Colonic mucosa (tissue), 4 donors: ENCODE data around the gene KIFAP3. TPM values are rescaled to one million over a fixed set of nuclear protein-coding genes. Genes with fewer than 3 reads are reported as not detected.
"Not testable (repeated sequence)": the region's sequence is repeated elsewhere in the genome, so short reads cannot be mapped to it uniquely, and the experiment has no call there.

Experiments
- DNase-seq: peaks from one replicate; pipeline ENCODE4 v3.0.0-alpha.2; 2020
- H3K27ac ChIP-seq: fragments of 200-600 bp; one replicate; pipeline ENCODE4 v1.8.0; 2021
- H3K27me3 ChIP-seq: fragments of 200-600 bp; one replicate; pipeline ENCODE4 v1.8.0; 2021
- H3K36me3 ChIP-seq: fragments of 200-600 bp; one replicate; pipeline ENCODE4 v1.8.0; 2021
- H3K4me1 ChIP-seq: fragments of 200-600 bp; one replicate; pipeline ENCODE4 v1.8.0; 2021; ENCODE audit warnings: mild to moderate bottlenecking
- H3K4me3 ChIP-seq: fragments of 200-600 bp; one replicate; pipeline ENCODE4 v1.8.0; 2021
- H3K9ac ChIP-seq, 2 donors: one replicate each; pipeline ENCODE4 v1.7.0; 2013; ENCODE audit warnings: control low read depth in 2 of 2, low read depth in 2 of 2, low read length in 2 of 2
- H3K9me3 ChIP-seq: fragments of 200-600 bp; one replicate; pipeline ENCODE4 v1.8.0; 2021
- CTCF ChIP-seq: fragments of 200-600 bp; IDR thresholded peaks from one replicate; pipeline ENCODE4 v1.8.0; 2022; ENCODE audit warnings: antibody characterized with exemption, mild to moderate bottlenecking
- intact Hi-C: fragments of 100-400 bp; cut with DNase I; formaldehyde crosslinking; loops from one replicate; pipeline ENCODE4 v1.14.1; 2022
- total RNA-seq, 2 donors: library from RNA; stranded (reverse); fragmentation: NEBNext Ultra II Directional in 1 of 2; extraction: Animal tissue kit (Norgen Biotek cat#: 25700) in 1 of 2; gene quantifications; one replicate each; pipeline ENCODE4 v1.2.1, GENCODE V29; 2021
- donor health status: healthy.
- donor health status: DM: no; HTN: no; CAD: no.
- donor health status: DM: no; HTN: no; CAD: no.

The KIFAP3 gene
- total RNA-seq, 2 donors from 2014 or later = 18.3 to 27.6 TPM

- no peak for DNase-seq
- H3K27ac ChIP-seq = no peak overlapping the region
- H3K36me3 ChIP-seq = no peaks in the 10 kb centered on the region
Measured at GRCh38 chr1:170009551-170009950, 64.9 kb downstream of the KIFAP3 start.

DNA sequence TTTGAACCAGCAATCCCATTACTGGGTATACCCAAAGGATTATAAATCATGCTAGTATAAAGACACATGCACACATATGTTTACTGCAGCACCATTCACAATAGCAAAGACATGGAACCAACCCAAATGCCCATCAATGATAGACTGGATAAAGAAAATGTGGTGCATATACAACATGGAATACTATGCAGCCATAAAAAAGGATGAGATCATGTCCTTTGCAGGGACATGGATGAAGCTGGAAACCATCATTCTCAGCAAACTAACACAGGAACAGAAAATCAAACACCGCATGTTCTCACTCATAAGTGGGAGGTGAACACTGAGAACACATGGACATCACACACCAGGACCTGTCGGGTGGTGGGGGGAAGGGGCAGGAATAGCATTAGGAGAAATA, 65.8 kb downstream of the KIFAP3 start:
- H3K9me3 ChIP-seq, H3K36me3 ChIP-seq, intact Hi-C loops, H3K27me3 ChIP-seq, H3K9ac ChIP-seq, H3K27ac ChIP-seq, H3K4me3 ChIP-seq, DNase-seq, H3K4me1 ChIP-seq: not testable (repeated sequence)

More at GRCh38 chr1:170009551-170009950, 64.9 kb downstream of the KIFAP3 start:
- H3K9ac ChIP-seq = no peak overlapping the region
- no peaks in the 10 kb centered on the region for H3K9me3 ChIP-seq
- TF ChIP-seq CTCF = no peak
- no peaks in the 10 kb centered on the region for H3K27me3 ChIP-seq
- intact Hi-C loops = no loop called here
- H3K4me1 ChIP-seq = no peaks in the 10 kb centered on the region
- no peak overlapping the region for H3K4me3 ChIP-seq

DNA sequence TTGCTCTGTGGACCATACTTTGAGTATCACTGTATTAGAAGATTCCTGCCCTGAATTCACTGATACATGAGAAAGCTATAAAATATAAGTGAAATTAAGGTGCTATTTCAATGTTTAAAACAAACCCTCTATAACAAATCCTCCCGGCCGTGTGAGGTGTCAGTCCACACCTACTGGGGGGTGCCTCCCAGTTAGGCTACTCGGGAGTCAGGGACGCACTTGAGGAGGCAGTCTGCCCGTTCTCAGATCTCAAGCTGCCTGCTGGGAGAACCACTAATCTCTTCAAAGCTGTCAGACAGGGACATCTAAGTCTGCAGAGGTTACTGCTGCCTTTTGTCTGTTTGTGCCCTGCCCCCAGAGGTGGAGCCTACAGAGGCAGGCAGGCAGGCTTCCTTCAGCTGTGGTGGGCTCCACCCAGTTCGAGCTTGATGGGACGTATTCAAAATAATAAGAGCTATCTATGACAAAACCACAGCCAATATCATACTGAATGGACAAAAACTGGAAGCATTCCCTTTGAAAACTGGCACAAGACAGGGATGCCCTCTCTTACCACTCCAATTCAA, 71.1 kb downstream of the KIFAP3 start:
- H3K9me3 ChIP-seq, H3K9ac ChIP-seq, intact Hi-C loops, DNase-seq, H3K36me3 ChIP-seq, H3K4me3 ChIP-seq, H3K27ac ChIP-seq, H3K27me3 ChIP-seq, H3K4me1 ChIP-seq: not testable (repeated sequence)

GRCh38 chr1:170001266-170001665, 73.2 kb downstream of the KIFAP3 start:
- no peak for DNase-seq

GRCh38 chr1:169999761-170000160, 74.7 kb downstream of the KIFAP3 start:
- no peak for DNase-seq
- Histone ChIP-seq H3K27me3 (no peaks in the 10 kb centered on the region), H3K4me1 (no peaks in the 10 kb centered on the region), H3K9me3 (no peaks in the 10 kb centered on the region), H3K4me3 (no peak overlapping the region), H3K36me3 (no peaks in the 10 kb centered on the region), H3K9ac (no peak overlapping the region), H3K27ac (no peak overlapping the region)
- no peak for TF ChIP-seq CTCF
- intact Hi-C loops = no loop called here

More at GRCh38 chr1:170001266-170001665, 73.2 kb downstream of the KIFAP3 start:
- no peak for TF ChIP-seq CTCF
- Histone ChIP-seq H3K4me3 (no peak overlapping the region), H3K9me3 (no peaks in the 10 kb centered on the region), H3K9ac (no peak overlapping the region), H3K27me3 (no peaks in the 10 kb centered on the region), H3K4me1 (no peaks in the 10 kb centered on the region), H3K27ac (no peak overlapping the region), H3K36me3 (no peaks in the 10 kb centered on the region)
- intact Hi-C loops = no loop called here

DNA sequence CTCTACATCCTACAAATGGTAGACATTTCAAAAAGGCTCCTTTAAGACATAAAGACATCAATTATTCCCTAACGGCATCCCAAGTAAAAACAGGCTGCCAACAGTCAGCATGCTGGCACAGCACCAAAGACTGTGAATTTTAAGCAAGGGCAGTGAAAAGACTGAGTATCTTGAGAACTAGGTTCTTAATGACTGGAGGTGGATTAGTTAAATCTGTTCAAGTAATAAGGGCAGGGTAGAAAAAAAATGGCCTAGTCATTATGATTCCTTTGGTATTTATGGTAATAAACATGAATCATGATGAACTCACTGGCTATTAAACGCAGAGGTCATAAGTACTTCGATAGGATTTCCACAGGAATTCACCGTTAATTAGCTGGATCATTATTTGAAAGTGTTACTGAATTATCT, 75.2 kb downstream of the KIFAP3 start:
- no peak overlapping the region for H3K4me3 ChIP-seq
- H3K9me3 ChIP-seq = no peaks in the 10 kb centered on the region
- no peak for DNase-seq
- TF ChIP-seq CTCF = no peak
- H3K9ac ChIP-seq = no peak overlapping the region
- H3K27ac ChIP-seq = no peak overlapping the region
- H3K36me3 ChIP-seq = no peaks in the 10 kb centered on the region
- intact Hi-C loops = no loop called here
- H3K4me1 ChIP-seq = no peaks in the 10 kb centered on the region
- H3K27me3 ChIP-seq = no peaks in the 10 kb centered on the region
